Caco-2 (cell line): ENCODE results near the gene ADCY4. TPM values are rescaled to one million over a fixed set of nuclear protein-coding genes. Genes with fewer than 3 reads are reported as not detected.

ENCODE experiments used
- BruUV-seq: library from RNA; stranded (reverse); fragments of 400-500 nt; replicated peaks from 2 replicates; lab custom pipeline; 2021; lab: Mats Ljungman, UMichigan
- CTCF ChIA-PET: fragments of 300-600 bp; sonication (Branson Sonifier 250); formaldehyde crosslinking; loops from one replicate; lab custom pipeline; 2022; ENCODE audit warnings: antibody characterized with exemption; lab: Charles Lee
- POLR2A ChIA-PET: fragments of 300-600 bp; sonication (Branson Sonifier 250); formaldehyde crosslinking; loops from one replicate; lab custom pipeline; 2022; ENCODE audit warnings: antibody characterized with exemption; lab: Charles Lee
- DNase-seq, 2 experiments: peaks; one replicate each; pipeline versions ENCODE4 v3.0.0 to v3.0.0-alpha.2; 2020 to 2022
- H3K27me3 ChIP-seq: replicated peaks from 2 replicates; pipeline ENCODE4 v1.6.0; 2011; ENCODE audit warnings: low read length; ENCODE audit not compliant: control insufficient read depth, insufficient read depth
- H3K36me3 ChIP-seq: 2 replicates; pipeline ENCODE4 v1.5.1; 2011; ENCODE audit warnings: low read length; ENCODE audit not compliant: control insufficient read depth, insufficient read depth
- H3K4me1 ChIP-seq: fragments of 250-450 bp; sonication (Bioruptor Pico); 2 replicates; pipeline ENCODE4 v1.5.1; 2020; ENCODE audit warnings: mild to moderate bottlenecking
- H3K4me3 ChIP-seq: 2 replicates; pipeline ENCODE4 v1.5.1; 2011; ENCODE audit warnings: low read depth, mild to moderate bottlenecking, control low read depth, low read length
- H3K9me3 ChIP-seq: fragments of 250-450 bp; sonication (Bioruptor Pico); 2 replicates; pipeline ENCODE4 v1.5.1; 2020; ENCODE audit warnings: mild to moderate bottlenecking, moderate library complexity
- H3K27ac Mint-ChIP-seq: one replicate; pipeline ENCODE4 v1.8.0; 2022; ENCODE audit warnings: mixed read lengths; ENCODE audit not compliant: unreplicated experiment
- H3K27me3 Mint-ChIP-seq: one replicate; pipeline ENCODE4 v1.8.0; 2022; ENCODE audit warnings: mixed read lengths; ENCODE audit not compliant: insufficient read depth, unreplicated experiment
- H3K36me3 Mint-ChIP-seq: one replicate; pipeline ENCODE4 v1.8.0; 2022; ENCODE audit warnings: mild to moderate bottlenecking, mixed read lengths; ENCODE audit not compliant: insufficient read depth, unreplicated experiment
- H3K4me1 Mint-ChIP-seq: one replicate; pipeline ENCODE4 v1.8.0; 2022; ENCODE audit warnings: low read depth, mixed read lengths; ENCODE audit not compliant: unreplicated experiment
- H3K4me3 Mint-ChIP-seq: one replicate; pipeline ENCODE4 v1.8.0; 2022; ENCODE audit warnings: mild to moderate bottlenecking, moderate library complexity, mixed read lengths; ENCODE audit not compliant: unreplicated experiment
- H3K9me3 Mint-ChIP-seq: one replicate; pipeline ENCODE4 v1.8.0; 2022; ENCODE audit warnings: mixed read lengths; ENCODE audit not compliant: unreplicated experiment
- CTCF ChIP-seq, 2 experiments: fragments of 200-600 bp in 1 of 2; IDR thresholded peaks; 1 replicate in 1 of 2; 2 replicates in 1 of 2; pipeline versions ENCODE4 v1.5.1 to v1.8.0; 2011 to 2022; ENCODE audit warnings: antibody characterized with exemption in 1 of 2, control low read depth in 1 of 2, inconsistent platforms in 1 of 2, low read depth in 1 of 2, low read length in 1 of 2, mild to moderate bottlenecking in 1 of 2, moderate library complexity in 1 of 2; ENCODE audit not compliant: insufficient read depth in 1 of 2, severe bottlenecking in 1 of 2, unreplicated experiment in 1 of 2
- intact Hi-C: fragments of 100-400 bp; cut with micrococcal nuclease; formaldehyde crosslinking; loops from one replicate; pipeline ENCODE4 v1.10.0; 2022; ENCODE audit not compliant: unreplicated experiment
- total RNA-seq: library from RNA; stranded (reverse); gene quantifications from 2 replicates; pipeline ENCODE4 v1.2.3, GENCODE V29; 2022

ADCY4 gene
- total RNA-seq, 1 experiment from 2014 or later, result 0.57 TPM

GRCh38 chr14:24367514-24368211, 32.8 kb upstream of the ADCY4 start, which contains the start of gene NFATC4:
TSS of gene NFATC4 (plus strand) at chr14:24368184. CDS start at chr14:24368341, 157 bp downstream.
- Mint-ChIP-seq H3K27me3 (no peaks in the 10 kb centered on the region), H3K27ac (peak within 1 kb of the TSS; percentile 71), H3K9me3 (no peaks in the 10 kb centered on the region), H3K4me1 (peaks cover 13% of the 10 kb centered on the region), H3K36me3 (no peaks in the 10 kb centered on the region), H3K4me3 (peak within 1 kb of the TSS; percentile 85)
- POLR2A ChIA-PET, result no interaction called here
- BruUV-seq, result no TSS peak
- intact Hi-C loops, result loop anchor here (1.0 to 2.0 kb wide), 3 partner anchors 25 to 60 kb away; no protein-coding TSS in a partner anchor
- TF ChIP-seq CTCF (IDR thresholded peaks at IDR 0.05; ENCODE audit: insufficient read depth in 1 of 2, low read depth in 1 of 2, low read length in 1 of 2, severe bottlenecking in 1 of 2, unreplicated experiment in 1 of 2), result no peak
- peak within 1 kb of the TSS; percentile 67 for H3K4me3 ChIP-seq
- DNase-seq, result peak; percentile 27 to 54
- H3K9me3 ChIP-seq, result no peaks in the 10 kb centered on the region
- H3K36me3 ChIP-seq, result no peaks in the 10 kb centered on the region
- H3K27me3 ChIP-seq, result no peaks in the 10 kb centered on the region
- peaks cover 4% of the 10 kb centered on the region; the same call in 1 of the 2 replicates for H3K4me1 ChIP-seq
- CTCF ChIA-PET, result no interaction called here

GRCh38 chr14:24366721-24367513, 32.0 kb upstream of the ADCY4 start:
- H3K27me3 ChIP-seq, result no peaks in the 10 kb centered on the region
- H3K9me3 ChIP-seq, result no peaks in the 10 kb centered on the region
- ChIA-PET CTCF (interaction anchor here (0.7 to 2.3 kb wide), 13 partner anchors 33 to 308 kb away, joined by 3 to 111 read pairs (median 5); partner anchors contain the start of genes CBLN3, KHNYN and SDR39U1), POLR2A (interaction anchor here (0.6 to 1.6 kb wide), 5 partner anchors 32 to 70 kb away, joined by 3 to 12 read pairs (median 5); partner anchors contain the start of genes CBLN3, KHNYN and NYNRIN)
- Mint-ChIP-seq H3K27ac (peak overlapping the region; percentile 71), H3K4me1 (peaks cover 13% of the 10 kb centered on the region), H3K4me3 (peak overlapping the region; percentile 85), H3K9me3 (no peaks in the 10 kb centered on the region), H3K27me3 (no peaks in the 10 kb centered on the region), H3K36me3 (no peaks in the 10 kb centered on the region)
- BruUV-seq, result no TSS peak
- peaks cover 4% of the 10 kb centered on the region; the same call in 1 of the 2 replicates for H3K4me1 ChIP-seq
- no peaks in the 10 kb centered on the region for H3K36me3 ChIP-seq
- intact Hi-C loops, result loop anchor here (1.0 to 2.0 kb wide), 3 partner anchors 26 to 60 kb away; no protein-coding TSS in a partner anchor
- DNase-seq, result peak; percentile 94 to 96
- no peak for TF ChIP-seq CTCF (IDR thresholded peaks at IDR 0.05; ENCODE audit: insufficient read depth in 1 of 2, low read depth in 1 of 2, low read length in 1 of 2, severe bottlenecking in 1 of 2, unreplicated experiment in 1 of 2)
- peak overlapping the region; percentile 67 for H3K4me3 ChIP-seq

- POLR2A ChIA-PET, result interaction anchor here (0.6 to 1.6 kb wide), 5 partner anchors 32 to 71 kb away, joined by 3 to 12 read pairs (median 5); partner anchors contain the start of genes CBLN3, KHNYN and NYNRIN
- CTCF ChIA-PET, result interaction anchor here (0.6 to 2.3 kb wide), 16 partner anchors 33 to 1768 kb away, joined by 3 to 111 read pairs (median 6); partner anchors contain the start of genes CBLN3, KHNYN and SDR39U1
- no peaks in the 10 kb centered on the region for H3K27me3 ChIP-seq
- intact Hi-C loops, result loop anchor here (2.0 kb wide), 2 partner anchors 26 to 34 kb away; no protein-coding TSS in a partner anchor
- H3K36me3 ChIP-seq, result no peaks in the 10 kb centered on the region
- no peaks in the 10 kb centered on the region for H3K9me3 ChIP-seq
- Mint-ChIP-seq H3K4me1 (peaks cover 13% of the 10 kb centered on the region), H3K9me3 (no peaks in the 10 kb centered on the region), H3K36me3 (no peaks in the 10 kb centered on the region), H3K4me3 (peak overlapping the region; percentile 85), H3K27me3 (no peaks in the 10 kb centered on the region), H3K27ac (peak overlapping the region; percentile 71)
- TSS peak; percentile 75 for BruUV-seq
- TF ChIP-seq CTCF (IDR thresholded peaks at IDR 0.05; ENCODE audit: insufficient read depth in 1 of 2, low read depth in 1 of 2, low read length in 1 of 2, severe bottlenecking in 1 of 2, unreplicated experiment in 1 of 2), result no peak
- H3K4me3 ChIP-seq, result peak overlapping the region; percentile 67
- no peak for DNase-seq
- H3K4me1 ChIP-seq, result peaks cover 4% of the 10 kb centered on the region; the same call in 1 of the 2 replicates
These were observed 31.5 kb upstream of the ADCY4 start for GRCh38 chr14:24366413-24366720.
